ENCODE results near the gene CCRL2.
"Not testable (repeated sequence)": the region's sequence is repeated elsewhere in the genome, so short reads cannot be mapped to it uniquely, and the experiment has no call there.

The CCRL2 gene

GRCh38 chr3:46399098-46399497 lies 8.0 kb upstream of the CCRL2 start:
- TF ChIP-seq ZFX (IDR thresholded peaks at IDR 0.05), result no peak
- TF ChIP-seq, protein P1, sequence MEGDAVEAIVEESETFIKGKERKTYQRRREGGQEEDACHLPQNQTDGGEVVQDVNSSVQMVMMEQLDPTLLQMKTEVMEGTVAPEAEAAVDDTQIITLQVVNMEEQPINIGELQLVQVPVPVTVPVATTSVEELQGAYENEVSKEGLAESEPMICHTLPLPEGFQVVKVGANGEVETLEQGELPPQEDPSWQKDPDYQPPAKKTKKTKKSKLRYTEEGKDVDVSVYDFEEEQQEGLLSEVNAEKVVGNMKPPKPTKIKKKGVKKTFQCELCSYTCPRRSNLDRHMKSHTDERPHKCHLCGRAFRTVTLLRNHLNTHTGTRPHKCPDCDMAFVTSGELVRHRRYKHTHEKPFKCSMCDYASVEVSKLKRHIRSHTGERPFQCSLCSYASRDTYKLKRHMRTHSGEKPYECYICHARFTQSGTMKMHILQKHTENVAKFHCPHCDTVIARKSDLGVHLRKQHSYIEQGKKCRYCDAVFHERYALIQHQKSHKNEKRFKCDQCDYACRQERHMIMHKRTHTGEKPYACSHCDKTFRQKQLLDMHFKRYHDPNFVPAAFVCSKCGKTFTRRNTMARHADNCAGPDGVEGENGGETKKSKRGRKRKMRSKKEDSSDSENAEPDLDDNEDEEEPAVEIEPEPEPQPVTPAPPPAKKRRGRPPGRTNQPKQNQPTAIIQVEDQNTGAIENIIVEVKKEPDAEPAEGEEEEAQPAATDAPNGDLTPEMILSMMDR (conservative IDR thresholded peaks at IDR 0.05), result no peak
- no peak overlapping the region for H3K27ac ChIP-seq

GRCh38 chr3:46399557-46399956 lies 7.5 kb upstream of the CCRL2 start:
- no peak overlapping the region for H3K27ac ChIP-seq
- TF ChIP-seq, protein P1 (conservative IDR thresholded peaks at IDR 0.05), result no peak
- no peak for TF ChIP-seq ZFX (IDR thresholded peaks at IDR 0.05)

DNA sequence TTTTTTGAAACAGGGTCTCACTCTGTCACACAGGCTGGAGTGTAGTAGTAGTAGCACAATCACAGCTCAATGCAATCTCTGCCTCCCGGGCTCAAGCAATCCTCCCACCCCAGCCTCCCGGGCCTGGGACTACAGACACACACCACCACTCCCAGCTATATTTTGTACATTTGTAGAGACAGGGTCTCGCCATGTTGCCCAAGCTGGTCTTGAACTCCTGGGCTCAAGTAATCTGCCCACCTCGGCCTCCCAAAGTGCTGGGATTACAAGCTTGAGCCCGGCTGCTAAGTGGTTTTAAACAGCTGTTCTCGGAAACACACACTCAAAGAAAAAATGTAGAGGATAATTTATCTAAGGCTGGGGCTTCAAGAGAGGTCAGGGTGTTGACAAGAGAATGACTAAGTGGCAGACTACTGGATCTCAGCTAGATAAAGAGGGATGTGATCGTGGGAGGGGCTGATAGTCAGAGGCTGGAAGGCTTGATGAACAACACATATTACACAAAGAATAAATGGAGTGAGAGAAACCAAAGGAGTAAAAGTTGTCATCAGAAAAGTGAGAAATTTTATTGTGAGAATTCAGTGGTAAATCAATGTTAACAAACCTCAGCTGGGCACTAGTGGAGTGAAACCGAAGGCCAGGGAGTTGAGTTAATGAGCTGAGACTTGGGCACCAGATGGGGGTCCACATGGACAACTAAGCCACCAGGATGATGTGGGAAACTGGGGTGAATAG lies 6.9 kb upstream of the CCRL2 start:
- H3K27ac ChIP-seq, result no peak overlapping the region
- no peak for TF ChIP-seq ZFX (IDR thresholded peaks at IDR 0.05)
- TF ChIP-seq, protein P1 (conservative IDR thresholded peaks at IDR 0.05), result no peak

GRCh38 chr3:46400846-46401245 lies 6.2 kb upstream of the CCRL2 start:
- TF ChIP-seq, protein P1 (conservative IDR thresholded peaks at IDR 0.05), result no peak
- TF ChIP-seq ZFX (IDR thresholded peaks at IDR 0.05), result no peak
- H3K27ac ChIP-seq, result no peak overlapping the region

DNA sequence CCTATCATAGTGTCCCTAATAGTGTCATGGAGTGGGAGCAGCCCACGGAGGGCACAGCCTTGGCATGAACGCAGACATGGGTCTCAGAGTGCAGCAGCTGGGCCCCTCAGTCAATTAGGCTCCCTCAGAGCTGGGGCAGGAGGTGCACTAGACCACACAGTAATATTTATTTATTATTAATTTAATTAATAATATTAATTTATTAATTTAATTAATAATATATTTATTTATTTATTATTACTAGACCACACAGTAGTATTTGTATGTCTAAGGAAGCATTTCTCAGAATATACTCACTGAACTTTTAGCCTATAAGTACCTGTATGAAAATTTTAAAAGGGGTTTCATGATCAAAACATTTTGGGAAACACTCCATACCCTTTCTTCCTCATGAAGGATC lies 5.5 kb upstream of the CCRL2 start:
- TF ChIP-seq, protein P1 (conservative IDR thresholded peaks at IDR 0.05), result no peak
- TF ChIP-seq ZFX (IDR thresholded peaks at IDR 0.05), result no peak
- no peak overlapping the region for H3K27ac ChIP-seq

DNA sequence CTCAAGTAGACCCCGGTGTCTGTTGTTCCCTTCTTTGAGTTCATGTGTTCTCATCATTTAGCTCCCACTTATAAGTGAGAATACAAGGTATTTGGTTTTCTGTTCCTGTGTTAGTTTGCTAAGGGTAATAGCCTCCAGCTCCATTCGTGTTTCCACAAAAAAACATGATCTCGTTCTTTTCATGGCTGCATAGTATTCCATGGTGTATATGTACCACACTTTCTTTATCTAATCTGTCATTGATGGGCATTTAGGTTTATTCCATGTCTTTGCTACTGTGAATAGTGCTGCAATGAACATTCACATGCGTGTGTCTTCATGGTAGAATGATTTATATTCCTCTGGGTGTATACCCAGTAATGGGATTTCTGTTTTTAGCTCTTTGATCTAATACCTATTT lies 4.2 kb upstream of the CCRL2 start:
- not testable (repeated sequence) for H3K27ac ChIP-seq

- peak overlapping the region; percentile 71 for H3K27ac ChIP-seq
- TF ChIP-seq, protein P1 (conservative IDR thresholded peaks at IDR 0.05), result no peak
- no peak for TF ChIP-seq ZFX (IDR thresholded peaks at IDR 0.05)
These were observed 1.6 kb upstream of the CCRL2 start for GRCh38 chr3:46405301-46406019.

All from C4-2B (cell line).